ENCODE data around the gene THOC6.
"Not testable (repeated sequence)": the region's sequence is repeated elsewhere in the genome, so short reads cannot be mapped to it uniquely, and the experiment has no call there.

THOC6 gene

GRCh38 chr16:3075523-3075915, 51.7 kb downstream of the THOC6 start:
- DNase-seq = no peak

GRCh38 chr16:3075946-3076345, 52.1 kb downstream of the THOC6 start:
- DNase-seq = not testable (repeated sequence)

GRCh38 chr16:3076577-3076976, 52.7 kb downstream of the THOC6 start:
- no peak for DNase-seq
